ENCODE measurements around the gene TRIM52.
"Not testable (repeated sequence)": the region's sequence is repeated elsewhere in the genome, so short reads cannot be mapped to it uniquely, and the experiment has no call there.

The TRIM52 gene

DNA sequence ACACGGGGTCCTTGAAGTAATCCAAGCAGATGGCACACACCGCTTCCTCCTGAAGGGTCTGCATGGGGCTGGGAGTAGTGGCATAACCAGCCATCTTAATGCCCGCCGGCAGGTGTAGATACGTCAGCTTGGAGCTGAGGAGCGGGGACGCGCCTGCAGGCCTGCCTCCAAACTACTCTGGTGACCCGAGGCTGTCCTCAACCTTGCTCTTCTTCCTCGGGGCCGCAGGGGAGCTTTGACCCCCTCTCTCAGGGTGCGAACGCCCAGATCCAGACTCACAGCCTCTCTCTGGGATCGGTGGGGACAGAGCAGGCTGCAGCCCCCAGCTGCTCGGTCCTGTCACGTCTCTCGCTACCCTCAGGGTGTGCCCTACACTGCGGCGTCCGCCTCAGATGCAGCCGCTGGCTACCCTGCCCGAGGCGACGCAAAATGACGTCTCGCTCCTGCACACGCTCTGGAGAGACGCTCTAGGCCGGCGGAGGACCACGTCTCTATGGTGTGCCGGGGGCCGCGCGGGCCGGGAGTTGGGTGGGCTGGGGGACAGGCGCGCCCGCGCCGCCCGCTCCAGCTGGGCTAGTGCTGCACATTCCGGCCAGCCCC lies at the start of gene TRIM52:
TRIM52 (minus strand) TSS at position 424 of the 600 bp plus-strand sequence; CDS start at position 94, 330 bp downstream.
- no peak for DNase-seq

DNA sequence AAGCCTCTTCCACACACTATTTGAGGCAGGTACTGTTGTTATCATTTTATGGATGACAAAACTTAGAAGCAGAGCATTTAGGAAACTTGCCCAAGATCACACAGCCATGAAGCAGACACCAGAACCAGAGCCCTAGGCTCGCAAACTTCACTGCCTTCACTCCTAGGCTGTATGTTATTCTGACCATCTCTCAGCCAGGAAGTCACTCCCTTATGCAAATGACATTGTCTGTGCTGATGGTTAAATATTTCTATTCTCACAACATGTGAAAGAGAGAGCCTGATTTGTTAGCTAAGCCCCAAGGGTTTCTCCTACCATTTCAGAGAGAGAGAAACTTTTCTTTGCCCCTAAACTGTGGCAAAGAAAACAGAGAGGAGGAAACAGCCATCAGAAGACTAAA lies 26.4 kb upstream of the TRIM52 start:
- DNase-seq = not testable (repeated sequence)

DNA sequence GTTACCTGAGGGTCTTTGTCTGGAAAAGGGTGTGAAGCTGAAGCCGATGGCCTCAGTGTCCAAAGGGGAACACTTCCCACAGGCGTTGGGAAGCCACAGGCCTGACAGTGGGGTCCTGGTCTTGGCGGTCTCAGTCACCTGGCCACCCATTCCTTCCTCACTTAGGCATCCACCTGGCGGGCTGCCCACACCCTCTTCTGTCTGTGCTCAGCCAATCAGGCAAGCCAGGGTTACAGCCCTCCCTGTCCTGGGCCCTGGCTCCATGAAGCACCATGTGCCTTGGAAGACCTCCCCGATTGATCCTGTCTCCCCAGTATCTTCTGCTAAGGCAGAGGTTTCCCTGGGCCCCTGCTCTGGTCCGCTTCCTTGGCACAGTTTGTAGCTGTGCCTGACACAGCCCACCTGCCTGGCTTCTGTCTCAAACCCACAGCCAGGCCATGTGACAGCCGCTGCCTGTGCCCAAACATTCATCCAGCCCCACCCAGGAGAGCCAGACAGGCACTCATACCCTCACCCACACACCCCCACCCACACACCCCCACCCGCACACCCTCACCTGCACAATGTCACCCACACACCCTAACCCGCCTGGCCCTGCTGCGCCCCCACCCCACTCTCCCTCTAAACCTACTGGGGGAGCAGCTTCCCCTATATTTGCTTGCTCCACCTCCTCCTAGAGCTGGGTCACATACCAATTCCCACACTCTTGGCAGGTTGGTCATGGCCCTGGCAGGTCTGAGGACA lies 25.2 kb upstream of the TRIM52 start:
- DNase-seq = not testable (repeated sequence)

DNA sequence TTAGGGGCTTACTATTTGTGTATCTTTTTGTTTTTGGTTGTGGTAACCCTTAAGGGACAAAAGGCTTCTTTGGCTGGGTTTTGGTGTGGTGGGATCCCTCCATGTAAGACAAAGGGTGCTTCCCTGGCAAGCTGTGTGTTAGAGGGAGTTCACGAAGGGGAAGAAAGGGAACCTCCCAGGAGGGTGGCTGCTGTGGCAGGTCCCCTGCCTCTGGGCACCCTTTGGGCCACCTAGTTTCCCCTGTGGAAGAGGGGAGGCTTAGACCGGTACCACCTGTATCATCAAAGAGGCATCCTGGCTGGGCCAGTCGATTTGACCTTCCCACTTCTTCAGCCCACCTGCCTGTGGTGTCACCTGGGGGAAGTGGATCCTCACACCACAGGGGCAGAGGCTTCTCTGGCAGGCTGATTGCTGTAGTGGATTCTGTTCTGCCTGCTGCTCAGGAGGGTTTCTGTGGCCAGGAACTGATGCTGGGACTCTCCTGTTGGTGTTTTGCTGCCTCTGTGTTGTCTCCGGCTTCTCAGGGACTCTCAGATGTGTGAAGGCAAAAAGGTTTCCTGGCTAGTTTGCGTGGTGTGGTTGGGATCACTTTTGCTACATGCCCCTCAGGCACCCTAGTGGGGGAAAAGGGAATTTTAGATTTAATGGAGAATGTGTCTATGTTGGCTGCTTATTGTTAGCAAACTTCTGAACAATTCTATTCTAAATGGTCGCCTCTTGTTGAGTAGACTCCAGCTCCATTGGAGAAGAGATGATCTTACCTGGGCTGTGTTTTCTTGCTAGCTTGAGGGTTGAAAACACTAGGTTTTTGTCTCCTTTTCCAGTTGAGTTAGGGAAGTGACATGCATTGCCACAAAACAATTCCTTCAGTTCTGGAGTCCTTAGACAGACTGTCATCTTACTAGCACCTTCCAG lies 23.2 kb upstream of the TRIM52 start:
- DNase-seq = not testable (repeated sequence)

DNA sequence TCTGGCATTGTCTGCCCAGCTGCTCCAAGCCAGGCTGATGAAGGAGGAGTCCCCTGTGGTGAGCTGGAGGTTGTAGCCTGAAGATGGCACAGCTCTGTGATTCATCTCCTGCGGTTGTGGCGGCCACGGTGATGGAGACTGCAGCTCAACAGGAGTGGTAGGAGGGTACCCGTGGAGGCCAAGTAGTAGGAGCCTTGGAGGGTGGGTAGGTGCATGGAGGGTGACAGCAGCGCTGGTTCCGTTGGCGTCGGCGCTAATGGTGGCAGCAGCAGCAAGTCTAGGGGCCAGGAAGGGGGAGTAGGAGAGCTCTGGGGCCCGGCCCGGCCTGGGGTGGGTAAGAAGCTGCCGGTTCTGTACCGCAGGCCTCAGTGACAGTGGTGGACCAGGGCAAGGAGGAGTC lies 22.4 kb upstream of the TRIM52 start:
- no peak for DNase-seq

DNA sequence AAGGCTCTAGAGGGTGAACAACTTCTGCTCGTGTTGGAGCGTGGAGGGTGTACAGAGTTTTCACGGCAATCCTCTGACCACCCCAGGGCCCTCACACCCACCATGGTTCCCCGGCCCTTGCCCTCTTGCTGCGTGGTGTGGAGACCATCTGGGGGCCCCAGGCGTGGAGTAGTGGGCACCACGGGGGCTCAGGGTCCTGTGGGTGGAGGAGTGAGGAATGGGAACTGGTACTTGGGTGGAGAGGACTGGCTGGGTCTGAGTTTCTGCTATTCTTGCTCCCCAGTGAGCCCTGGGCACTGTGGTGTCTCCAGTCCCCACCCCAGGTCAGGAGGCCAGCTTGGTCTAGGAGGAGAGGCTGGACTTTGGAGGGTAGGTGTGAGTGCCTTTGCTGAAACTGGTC lies 21.9 kb upstream of the TRIM52 start:
- no peak for DNase-seq

DNA sequence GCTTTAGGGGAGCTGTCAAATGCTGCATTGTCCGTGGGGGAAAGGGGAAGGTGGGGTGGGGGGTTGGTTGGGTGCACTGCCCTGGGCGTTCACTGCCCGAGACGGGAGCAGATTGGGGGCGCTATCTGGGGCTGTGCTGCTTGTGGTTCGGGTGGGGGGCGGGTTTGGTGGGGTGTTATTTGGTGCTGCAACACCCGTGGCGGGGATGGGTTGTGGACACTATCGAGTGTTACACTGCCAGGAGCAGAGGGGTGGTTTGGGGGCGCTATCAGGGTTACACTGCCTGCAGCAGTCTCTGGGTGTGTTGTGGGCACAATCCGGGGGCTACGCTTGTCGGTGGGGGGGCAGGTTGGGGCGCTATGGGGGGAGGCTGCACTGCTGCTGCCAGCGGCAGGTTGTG lies 21.5 kb upstream of the TRIM52 start:
- not testable (repeated sequence) for DNase-seq

DNA sequence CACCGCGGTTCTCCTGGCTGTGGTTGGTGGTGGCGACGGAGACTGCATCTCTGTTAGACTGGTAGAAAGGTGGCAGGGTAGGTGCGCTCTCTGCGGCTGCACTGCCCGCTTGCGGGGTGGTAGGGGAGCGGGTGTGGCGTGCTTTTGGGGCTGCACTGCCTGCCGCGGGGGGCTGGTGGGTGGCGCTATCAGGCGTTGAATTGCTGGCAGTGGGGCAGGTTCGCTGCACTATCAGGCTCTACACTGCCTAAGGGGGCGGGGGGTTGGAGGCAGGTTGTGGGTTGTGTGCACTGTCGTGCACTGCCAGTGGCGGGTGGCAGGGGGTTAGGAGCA lies 21.0 kb upstream of the TRIM52 start:
- DNase-seq = no peak

DNA sequence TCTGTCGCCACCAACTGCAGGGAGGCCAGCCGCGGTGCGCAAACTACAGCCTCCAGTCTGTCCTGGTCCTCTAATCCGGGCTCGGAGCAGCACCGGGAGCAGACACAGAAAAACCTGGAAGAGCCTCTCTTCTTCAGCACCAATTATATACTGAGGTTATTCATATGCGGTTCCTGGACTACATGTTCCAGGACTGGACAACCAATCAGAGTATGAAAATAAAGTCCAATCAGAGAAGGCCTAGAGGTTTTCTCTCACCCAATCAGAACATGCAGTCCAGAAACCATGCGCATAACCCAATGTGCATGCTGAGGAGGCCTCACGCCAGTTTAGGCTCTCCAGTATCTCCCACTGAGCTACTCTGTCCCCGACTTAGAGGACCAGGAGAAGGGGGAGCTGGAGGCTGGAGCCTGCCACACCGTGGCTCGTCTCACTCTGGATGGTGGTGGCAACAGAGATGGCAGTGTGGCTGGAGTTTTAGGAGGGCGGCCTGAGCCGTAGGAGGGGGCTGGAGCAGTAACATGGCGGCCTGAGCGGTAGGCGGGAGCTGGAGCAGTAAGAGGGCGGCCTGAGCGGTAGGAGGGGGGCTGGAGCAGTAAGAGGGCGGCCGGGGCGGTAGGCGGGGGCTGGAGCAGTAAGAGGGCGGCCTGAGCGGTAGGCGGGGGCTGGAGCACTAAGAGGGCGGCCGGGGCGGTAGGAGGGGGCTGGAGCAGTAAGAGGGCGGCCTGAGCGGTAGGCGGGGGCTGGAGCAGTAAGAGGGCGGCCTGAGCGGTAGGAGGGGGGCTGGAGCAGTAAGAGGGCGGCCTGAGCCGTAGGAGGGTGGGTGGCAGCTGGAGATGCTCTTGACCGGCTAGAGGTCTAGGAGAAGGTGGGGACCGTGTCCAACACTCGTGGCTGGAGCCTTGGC lies 20.4 kb upstream of the TRIM52 start:
- no peak for DNase-seq

DNA sequence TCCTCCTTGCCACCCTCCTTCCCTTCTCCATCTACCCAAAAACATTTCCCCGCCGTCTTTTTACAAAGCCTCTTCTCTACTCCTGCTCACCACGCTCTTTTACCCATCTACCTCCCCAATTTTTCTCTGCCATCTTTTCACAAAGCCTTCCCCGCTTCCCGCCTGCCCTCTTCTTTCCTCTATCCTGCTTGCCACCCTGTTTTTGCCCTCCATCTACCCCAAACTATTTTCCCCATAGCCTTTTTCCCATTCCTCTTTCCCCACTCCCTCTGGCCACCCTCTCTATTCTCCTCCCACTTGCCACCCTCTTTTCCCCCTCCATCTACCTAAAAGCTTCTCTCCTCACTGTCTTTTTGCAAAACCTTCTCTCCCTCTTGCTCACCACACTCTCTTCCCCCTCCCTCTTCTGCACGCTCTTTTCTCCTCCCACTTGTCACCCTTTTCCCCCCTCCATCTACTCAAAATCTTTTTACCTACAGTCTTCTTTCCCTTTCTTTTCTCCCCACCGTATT lies 19.4 kb upstream of the TRIM52 start:
- no peak for DNase-seq

DNA sequence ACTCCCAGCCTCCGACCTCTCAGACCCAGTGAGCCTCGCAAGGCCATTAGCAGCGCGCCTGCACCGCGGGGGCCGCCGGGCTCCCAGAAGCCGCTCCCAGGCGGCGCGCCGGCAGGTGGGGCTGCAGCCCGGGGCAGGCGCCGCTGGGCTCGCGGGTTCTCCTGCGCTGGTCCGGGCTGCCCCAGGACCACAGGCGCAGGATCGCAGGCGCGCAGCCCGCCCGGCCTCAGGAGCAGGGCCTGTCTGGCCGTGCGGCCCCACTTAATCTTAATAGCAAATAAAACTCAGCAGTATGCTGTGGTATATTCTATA lies 12.4 kb upstream of the TRIM52 start:
- DNase-seq = not testable (repeated sequence)

DNA sequence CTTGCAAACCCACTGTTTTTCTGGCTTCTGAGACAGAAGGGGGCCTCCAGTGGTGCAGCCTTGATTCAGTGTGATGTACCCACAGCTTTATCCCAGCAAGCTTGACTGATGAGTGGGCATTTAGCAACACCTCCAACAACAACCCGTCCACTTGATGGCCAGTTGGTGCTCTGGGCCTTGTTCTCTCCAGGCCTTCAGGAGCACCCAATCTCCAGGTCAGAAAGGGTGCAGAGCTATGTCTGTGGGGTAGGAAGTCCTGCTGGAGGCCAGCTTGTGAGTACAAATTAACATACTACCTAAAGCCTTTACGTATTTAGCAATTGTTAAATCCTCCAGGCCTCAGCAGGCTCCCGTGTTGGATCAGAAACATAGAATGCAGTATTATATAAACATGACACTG lies 10.1 kb upstream of the TRIM52 start:
- no peak for DNase-seq

DNA sequence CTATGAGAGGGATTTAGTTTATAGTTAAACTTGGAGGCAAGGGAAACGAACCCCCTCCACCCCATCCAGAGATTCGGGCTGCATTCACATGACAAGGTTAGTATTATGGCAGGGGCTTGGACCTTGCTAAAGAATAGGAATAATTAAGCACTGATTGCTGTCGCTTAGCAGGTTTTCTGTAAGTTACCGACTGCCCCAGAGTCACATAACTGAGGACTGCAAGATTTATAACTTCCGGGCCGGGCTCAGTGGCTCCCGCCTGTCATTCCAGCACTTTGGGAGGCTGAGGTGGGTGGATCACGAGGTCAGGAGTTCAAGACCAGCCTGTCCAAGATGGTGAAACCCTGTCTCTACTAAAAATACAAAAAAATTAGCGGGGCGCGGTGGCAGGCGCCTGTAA lies 7.0 kb upstream of the TRIM52 start:
- not testable (repeated sequence) for DNase-seq

DNA sequence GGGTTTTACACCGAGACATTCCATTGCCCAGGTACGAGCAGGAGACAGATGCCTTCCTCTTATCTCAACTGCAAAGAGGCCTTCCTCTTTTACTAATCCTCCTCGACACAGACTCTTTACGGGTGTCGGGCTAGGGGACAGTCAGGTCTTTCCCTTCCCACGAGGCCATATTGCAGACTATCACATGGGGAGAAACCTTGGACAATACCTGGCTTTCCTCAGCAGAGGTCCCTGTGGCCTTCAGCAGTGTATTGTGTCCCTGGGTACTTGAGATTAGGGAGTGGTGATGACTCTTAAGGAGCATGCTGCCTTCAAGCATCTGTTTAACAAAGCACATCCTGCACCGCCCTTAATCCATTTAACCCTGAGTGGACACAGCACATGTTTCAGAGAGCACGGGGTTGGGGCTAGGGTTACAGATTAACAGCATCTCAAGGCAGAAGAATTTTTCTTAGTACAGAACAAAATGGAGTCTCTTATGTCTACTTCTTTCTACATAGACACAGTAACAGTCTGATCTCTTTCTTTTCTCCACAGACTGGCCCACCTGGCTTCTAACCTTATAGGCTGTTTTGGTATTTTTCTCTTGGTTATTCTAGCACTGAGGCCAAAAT lies 6.5 kb upstream of the TRIM52 start:
- not testable (repeated sequence) for DNase-seq

DNA sequence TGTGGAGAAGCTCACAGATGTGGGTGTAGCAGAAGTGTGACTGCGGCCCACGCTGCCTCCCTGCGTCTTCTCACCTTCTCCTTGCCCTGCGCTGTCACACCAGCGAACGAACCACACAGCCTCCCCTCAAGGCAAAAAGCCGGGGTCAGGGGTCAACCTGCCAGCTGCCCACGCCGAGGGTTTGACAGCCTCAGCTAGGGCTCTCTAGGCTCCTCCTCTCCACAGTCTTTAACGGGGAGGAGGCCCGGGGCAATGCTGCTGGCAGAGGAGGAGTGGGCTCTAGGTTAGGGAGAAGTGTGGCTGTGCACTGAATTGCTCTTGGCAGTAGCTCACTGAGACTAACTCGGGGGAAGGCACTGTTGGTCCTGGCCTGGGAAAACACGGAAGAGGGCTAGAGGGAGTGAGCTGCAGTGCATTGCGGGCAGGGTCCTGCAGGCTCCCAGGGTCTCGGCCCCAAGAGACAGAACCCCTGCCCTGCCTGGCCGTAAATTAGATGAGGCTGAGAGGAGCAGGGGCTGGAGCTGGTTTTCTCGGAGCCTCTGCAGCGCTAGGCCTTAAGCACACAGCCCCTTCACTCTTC lies 4.2 kb upstream of the TRIM52 start:
- no peak for DNase-seq

DNA sequence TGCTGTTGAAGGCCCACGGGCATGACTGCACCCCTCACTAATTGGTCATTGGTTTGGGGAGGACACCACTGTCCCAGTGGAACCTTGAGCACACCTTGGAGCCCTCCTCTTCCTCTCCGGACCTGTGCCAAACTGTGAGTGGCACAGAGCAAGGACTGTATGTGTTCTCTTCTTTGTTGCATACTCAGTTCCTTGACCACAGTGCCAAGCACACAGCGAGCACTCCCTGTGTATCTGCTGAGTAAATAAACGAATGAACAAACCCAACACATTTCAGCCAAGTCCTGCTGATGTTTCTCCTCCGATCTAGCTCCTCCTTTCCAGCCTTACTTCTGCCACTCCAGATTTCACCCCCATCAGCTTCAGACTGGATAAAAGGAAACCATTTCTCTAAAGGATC lies 2.7 kb upstream of the TRIM52 start:
- DNase-seq = no peak

DNA sequence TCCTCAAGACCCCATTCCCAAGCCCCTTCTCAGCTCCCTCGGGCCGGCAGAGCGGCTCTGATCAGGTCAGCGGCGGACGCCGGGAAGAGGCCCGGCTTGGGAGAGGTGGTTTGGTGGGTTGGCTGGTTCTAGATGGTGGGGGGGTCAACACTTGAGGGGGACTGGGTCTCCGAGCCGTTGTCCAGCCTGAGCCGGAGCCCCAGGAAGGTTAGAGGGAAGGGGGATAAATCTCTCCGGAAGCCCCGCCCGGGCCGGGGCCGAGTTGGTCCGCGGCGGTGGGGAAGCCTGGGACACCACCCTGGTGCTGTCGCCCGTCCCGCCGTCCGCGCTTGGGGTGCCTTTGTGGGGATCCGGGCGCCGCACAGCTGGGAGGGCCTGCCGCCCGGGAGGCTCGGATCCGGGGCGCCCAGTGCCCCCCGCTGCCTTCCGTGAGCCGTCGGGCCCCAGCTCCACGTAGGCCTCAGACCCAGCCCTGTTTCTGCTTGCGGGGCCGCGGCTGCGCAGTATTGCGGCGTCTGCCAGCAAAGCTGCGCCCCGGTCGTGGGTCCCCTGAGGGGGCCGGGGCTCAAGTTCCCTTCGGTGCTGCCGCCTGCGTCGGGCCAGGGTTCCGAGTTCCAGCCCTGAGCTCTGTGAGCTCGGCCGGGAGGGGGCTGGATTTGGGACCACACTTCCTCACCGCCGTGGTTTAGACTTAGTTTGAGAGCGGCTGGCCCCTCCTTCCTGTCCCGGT lies 542 bp upstream of the TRIM52 start:
- no peak for DNase-seq

DNA sequence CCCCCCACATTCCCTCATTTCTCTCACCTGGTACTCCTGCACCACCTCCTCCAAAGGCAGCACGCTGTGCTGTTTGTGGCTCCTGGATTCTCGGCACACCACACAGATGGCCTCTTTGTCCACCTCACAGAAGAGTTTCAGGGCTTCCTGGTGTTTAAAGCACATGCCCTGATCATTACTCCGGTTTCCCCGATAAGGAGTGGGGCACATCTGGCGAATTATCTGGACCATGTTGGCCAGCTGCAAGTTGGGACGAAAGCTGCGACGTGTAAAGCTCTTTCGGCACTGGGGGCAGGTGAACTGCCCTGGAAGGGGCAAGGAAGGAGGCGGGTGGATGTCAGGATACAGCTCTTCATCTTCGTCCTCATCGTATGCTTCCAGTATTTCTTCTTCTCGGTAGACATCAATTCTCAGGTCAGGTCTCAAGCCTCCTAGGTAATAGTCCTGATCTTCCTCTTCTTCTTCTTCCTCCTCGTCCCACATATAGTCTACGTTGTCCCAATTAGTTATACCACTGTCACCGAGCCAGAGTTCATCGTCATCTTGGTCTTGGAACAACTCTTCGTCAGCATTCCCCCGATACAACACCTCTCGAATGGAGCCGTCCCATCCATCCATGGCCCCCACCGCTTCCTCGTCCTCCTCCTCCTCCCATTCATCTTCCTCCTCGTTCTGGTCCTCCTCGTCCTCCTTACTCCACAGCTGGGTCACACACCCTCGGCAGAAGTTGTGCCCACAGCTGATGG lies 796 bp downstream of the TRIM52 start:
- DNase-seq = no peak

DNA sequence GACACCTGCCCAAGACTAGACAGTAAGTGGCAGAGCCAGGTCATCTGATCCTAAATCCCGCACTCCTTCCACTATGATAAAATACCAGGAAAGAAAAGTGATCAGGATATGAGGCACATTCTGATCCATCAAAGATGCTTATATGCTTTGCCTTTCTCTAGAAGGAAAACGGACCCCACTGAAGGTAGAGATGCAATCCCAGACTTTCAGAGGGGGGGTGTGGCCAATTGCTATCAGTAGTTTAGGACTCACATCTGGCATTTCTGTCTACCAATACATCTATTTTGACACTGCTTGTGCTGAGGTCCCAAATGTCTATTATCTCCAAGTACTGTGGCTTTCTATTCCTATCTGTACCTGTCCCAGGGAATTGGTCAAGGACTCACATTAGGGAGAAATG lies 1.7 kb downstream of the TRIM52 start:
- DNase-seq = no peak

DNA sequence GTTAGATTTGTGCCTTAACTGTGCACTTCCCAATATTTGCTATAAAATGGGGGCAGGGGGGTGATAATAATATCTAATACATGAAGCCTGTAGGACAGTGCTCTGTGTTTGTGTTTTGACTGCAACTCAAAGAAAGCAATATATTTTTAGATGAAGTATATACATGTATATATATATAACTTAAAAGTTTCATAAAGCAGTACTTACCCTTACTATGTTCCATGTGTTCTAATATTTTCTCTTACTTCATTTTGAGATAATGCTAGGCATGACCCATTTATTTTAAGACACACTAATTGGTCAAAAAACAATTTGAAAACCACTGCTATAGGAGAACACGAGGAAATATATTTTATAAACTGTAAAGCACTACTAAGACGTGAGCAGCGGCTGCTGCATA lies 2.4 kb downstream of the TRIM52 start:
- DNase-seq = no peak
